ENCODE results near the gene FMNL2.
A peak's percentile ranks its signal among the peaks of the same experiment; 100 is the strongest.

Gene FMNL2

GRCh38 chr2:152635635-152636298, 300.8 kb downstream of the FMNL2 start:
- no peaks in the 10 kb centered on the region for H3K79me2 ChIP-seq (ENCODE audit: insufficient read depth, low read length)
- H3K27ac ChIP-seq (ENCODE audit: low read depth, low read length, poor library complexity, severe bottlenecking) = no peak overlapping the region
- no peak overlapping the region for H3K4me2 ChIP-seq (ENCODE audit: low read length)
- no peak overlapping the region for H2AFZ ChIP-seq (ENCODE audit: low read length)
- no peak overlapping the region for H3K4me3 ChIP-seq (ENCODE audit: low read depth, low read length, poor library complexity, severe bottlenecking)
- no peaks in the 10 kb centered on the region for H3K36me3 ChIP-seq (ENCODE audit: insufficient read depth, low read length)
- no peaks in the 10 kb centered on the region for H4K20me1 ChIP-seq (ENCODE audit: insufficient read depth, low read length)
- H3K4me1 ChIP-seq (ENCODE audit: insufficient read depth, low read length, severe bottlenecking) = no peaks in the 10 kb centered on the region
- TF ChIP-seq EZH2 (IDR thresholded peaks at IDR 0.05; ENCODE audit: borderline replicate concordance, low read length) = no peak
- peak; percentile 80 for TF ChIP-seq CTCF (IDR thresholded peaks at IDR 0.05; ENCODE audit: low read length)
- H3K9me3 ChIP-seq (ENCODE audit: low read length) = no peaks in the 10 kb centered on the region
- no peaks in the 10 kb centered on the region for H3F3A ChIP-seq (ENCODE audit: insufficient read depth, low read length)
- H3K9ac ChIP-seq (ENCODE audit: low read length) = no peak overlapping the region
- H3K9me2 ChIP-seq (ENCODE audit: low read depth, low read length) = no peaks in the 10 kb centered on the region
- no peaks in the 10 kb centered on the region for H3K27me3 ChIP-seq (ENCODE audit: insufficient read depth, low read length)

GRCh38 chr2:152637251-152637650, 302.3 kb downstream of the FMNL2 start:
- H2AFZ ChIP-seq (ENCODE audit: low read length) = no peak overlapping the region
- no peaks in the 10 kb centered on the region for H3K4me1 ChIP-seq (ENCODE audit: insufficient read depth, low read length, severe bottlenecking)
- no peaks in the 10 kb centered on the region for H3K9me2 ChIP-seq (ENCODE audit: low read depth, low read length)
- H3K9ac ChIP-seq (ENCODE audit: low read length) = no peak overlapping the region
- no peak overlapping the region for H3K4me3 ChIP-seq (ENCODE audit: low read depth, low read length, poor library complexity, severe bottlenecking)
- no peaks in the 10 kb centered on the region for H3K9me3 ChIP-seq (ENCODE audit: low read length)
- TF ChIP-seq CTCF (IDR thresholded peaks at IDR 0.05; ENCODE audit: low read length) = no peak
- no peak for TF ChIP-seq EZH2 (IDR thresholded peaks at IDR 0.05; ENCODE audit: borderline replicate concordance, low read length)
- no peaks in the 10 kb centered on the region for H3K79me2 ChIP-seq (ENCODE audit: insufficient read depth, low read length)
- H3K27me3 ChIP-seq (ENCODE audit: insufficient read depth, low read length) = no peaks in the 10 kb centered on the region
- no peaks in the 10 kb centered on the region for H3K36me3 ChIP-seq (ENCODE audit: insufficient read depth, low read length)
- H3K27ac ChIP-seq (ENCODE audit: low read depth, low read length, poor library complexity, severe bottlenecking) = no peak overlapping the region
- H4K20me1 ChIP-seq (ENCODE audit: insufficient read depth, low read length) = no peaks in the 10 kb centered on the region
- no peak overlapping the region for H3K4me2 ChIP-seq (ENCODE audit: low read length)
- no peaks in the 10 kb centered on the region for H3F3A ChIP-seq (ENCODE audit: insufficient read depth, low read length)

- Histone ChIP-seq H2AFZ (ENCODE audit: low read length) (no peak overlapping the region), H4K20me1 (ENCODE audit: insufficient read depth, low read length) (no peaks in the 10 kb centered on the region), H3K36me3 (ENCODE audit: insufficient read depth, low read length) (no peaks in the 10 kb centered on the region)
These were observed 303.1 kb downstream of the FMNL2 start for GRCh38 chr2:152638056-152638455.

More at GRCh38 chr2:152638056-152638455, 303.1 kb downstream of the FMNL2 start:
- TF ChIP-seq CTCF (IDR thresholded peaks at IDR 0.05; ENCODE audit: low read length) (no peak), EZH2 (IDR thresholded peaks at IDR 0.05; ENCODE audit: borderline replicate concordance, low read length) (no peak)
- no peaks in the 10 kb centered on the region for H3K9me2 ChIP-seq (ENCODE audit: low read depth, low read length)
- no peaks in the 10 kb centered on the region for H3K4me1 ChIP-seq (ENCODE audit: insufficient read depth, low read length, severe bottlenecking)
- no peak overlapping the region for H3K27ac ChIP-seq (ENCODE audit: low read depth, low read length, poor library complexity, severe bottlenecking)
- H3K9ac ChIP-seq (ENCODE audit: low read length) = no peak overlapping the region
- no peak overlapping the region for H3K4me2 ChIP-seq (ENCODE audit: low read length)
- no peak overlapping the region for H3K4me3 ChIP-seq (ENCODE audit: low read depth, low read length, poor library complexity, severe bottlenecking)
- no peaks in the 10 kb centered on the region for H3K9me3 ChIP-seq (ENCODE audit: low read length)
- no peaks in the 10 kb centered on the region for H3F3A ChIP-seq (ENCODE audit: insufficient read depth, low read length)
- H3K79me2 ChIP-seq (ENCODE audit: insufficient read depth, low read length) = no peaks in the 10 kb centered on the region
- no peaks in the 10 kb centered on the region for H3K27me3 ChIP-seq (ENCODE audit: insufficient read depth, low read length)
